Retinal pigment epithelial cell (primary cell): Measurements from ENCODE around the gene DUSP6.

Experiments used
- DNase-seq: peaks from one replicate; pipeline ENCODE4 v3.0.0-alpha.2; 2010; ENCODE audit warnings: low read depth
- H3K4me3 ChIP-seq: 2 replicates; pipeline ENCODE4 v1.5.1; 2011; ENCODE audit warnings: mild to moderate bottlenecking, low read length, control low read depth, moderate library complexity
- CTCF ChIP-seq: conservative IDR thresholded peaks from 2 replicates; pipeline ENCODE4 v1.5.1; 2011; ENCODE audit warnings: low read depth, low read length, control low read depth, inconsistent platforms

Gene DUSP6

DNA sequence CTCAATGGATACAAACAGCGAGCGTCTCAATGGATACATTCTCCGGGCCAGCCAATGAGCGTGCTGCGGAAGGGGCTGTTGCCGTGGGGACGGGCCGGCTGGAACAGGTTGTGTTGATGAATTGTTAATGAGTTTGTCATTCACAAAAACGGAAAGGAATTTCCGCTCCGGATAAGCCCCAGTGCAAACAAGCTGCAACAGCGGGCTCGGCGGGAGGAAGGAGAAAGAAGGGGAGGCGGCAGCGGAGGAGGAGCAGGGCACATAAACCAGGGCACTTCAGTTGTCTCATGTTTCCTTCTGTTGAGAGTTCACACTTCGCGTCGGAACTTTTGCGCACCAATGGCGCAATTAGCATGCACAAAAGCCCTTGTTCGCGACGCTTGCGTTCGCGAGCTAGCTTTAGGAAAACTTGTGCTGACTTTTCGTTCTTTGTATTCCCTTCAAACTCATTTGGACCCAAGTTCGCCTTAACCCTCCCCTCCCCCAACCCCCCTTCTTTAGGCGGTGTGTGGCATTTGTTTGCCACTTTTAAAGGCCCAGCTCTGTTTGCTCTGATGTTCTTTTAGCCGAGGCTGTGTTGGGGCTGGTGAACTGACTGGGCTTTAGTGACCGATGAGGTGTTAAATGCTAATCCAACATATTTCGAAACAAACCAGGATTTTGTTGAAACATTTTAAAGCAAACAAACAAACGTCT, at the start of gene DUSP6:
Gene DUSP6, minus strand, starts transcription at position 10 of the 696 bp plus-strand sequence. CDS start 462 bp downstream, outside the sequence.
- peak within 1 kb of the TSS; percentile 93 for H3K4me3 ChIP-seq
- peak; percentile 98 for DNase-seq
- TF ChIP-seq CTCF: no peak

DNA sequence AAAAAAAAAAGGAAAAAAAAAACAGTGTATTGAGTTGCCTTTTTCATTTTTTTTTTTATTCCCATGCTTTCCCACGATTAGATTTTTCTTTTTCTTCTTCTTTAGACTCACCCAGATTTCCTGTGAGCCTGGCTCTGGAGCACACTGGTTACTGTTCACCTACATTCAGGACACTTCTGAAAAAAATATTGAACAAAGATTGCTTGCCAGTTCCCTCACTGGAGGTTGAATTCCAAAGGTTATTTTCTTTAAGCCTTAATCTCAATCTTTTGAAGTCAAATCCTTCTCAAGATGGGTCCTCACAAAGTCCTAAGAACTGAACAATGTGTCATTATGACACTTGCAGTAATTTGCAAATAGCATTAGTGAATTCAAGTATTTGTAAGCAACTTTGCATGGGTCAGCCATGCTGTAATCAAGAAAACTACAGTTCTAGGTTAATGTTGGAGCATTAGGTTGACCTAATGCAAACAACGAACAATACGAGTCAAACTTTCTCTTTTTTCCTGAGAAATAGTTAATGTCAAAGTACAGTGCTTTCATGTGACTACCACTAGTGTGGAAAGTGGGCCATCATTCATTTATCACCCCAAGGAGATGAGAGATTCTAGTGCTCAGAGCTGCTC, 49.2 kb upstream of the DUSP6 start:
- no peak for TF ChIP-seq CTCF
- DNase-seq: no peak
- H3K4me3 ChIP-seq: no peak overlapping the region

DNA sequence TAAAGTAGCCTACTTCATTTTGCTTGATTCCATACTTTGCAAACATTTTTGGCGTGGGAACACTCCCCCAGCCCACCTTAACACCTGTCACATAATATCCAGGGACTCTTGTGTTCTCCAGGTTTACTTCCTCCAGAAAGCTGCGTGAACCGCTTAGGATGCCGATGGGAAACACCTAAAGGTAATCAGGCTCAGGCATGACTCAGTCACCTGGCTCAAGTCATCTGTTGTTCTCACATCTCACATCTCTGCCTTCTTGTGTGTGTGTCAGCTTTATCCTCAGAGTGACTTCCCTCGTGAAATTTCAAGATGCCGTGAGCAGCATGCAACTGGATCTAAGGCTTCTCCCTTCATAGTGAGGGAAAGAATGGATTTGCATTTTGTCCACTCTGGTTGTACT, 48.1 kb upstream of the DUSP6 start:
- H3K4me3 ChIP-seq: no peak overlapping the region
- no peak for DNase-seq
- no peak for TF ChIP-seq CTCF

GRCh38 chr12:89395712-89396111, 43.4 kb upstream of the DUSP6 start:
- no peak overlapping the region for H3K4me3 ChIP-seq
- DNase-seq: no peak
- no peak for TF ChIP-seq CTCF

- no peak for TF ChIP-seq CTCF
- H3K4me3 ChIP-seq: no peak overlapping the region
- no peak for DNase-seq
Observed at GRCh38 chr12:89393551-89394121, 41.3 kb upstream of the DUSP6 start.

DNA sequence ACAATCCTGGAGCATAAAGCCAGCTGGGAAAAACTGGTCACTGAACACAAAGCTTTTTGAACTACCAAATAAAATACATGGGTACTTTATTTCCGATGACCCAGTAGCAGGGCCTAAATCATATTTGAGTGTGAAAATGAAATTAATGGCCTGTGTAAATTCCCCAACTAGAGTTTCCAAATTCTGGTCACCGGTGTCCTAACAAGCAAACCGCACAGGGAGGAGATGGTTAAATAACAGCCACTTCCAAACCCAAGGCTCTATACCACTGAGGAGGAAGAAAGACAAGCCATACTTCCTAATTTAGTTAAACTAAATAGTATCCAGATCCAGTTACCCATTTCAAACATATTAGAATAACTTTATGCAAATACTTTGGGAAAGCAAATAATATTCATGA, 40.1 kb upstream of the DUSP6 start:
- no peak for TF ChIP-seq CTCF
- H3K4me3 ChIP-seq: no peak overlapping the region
- no peak for DNase-seq
